Measurements from ENCODE around the gene NRTN. TPM values are rescaled to one million over a fixed set of nuclear protein-coding genes. Genes with fewer than 3 reads are reported as not detected.
A peak's percentile ranks its signal among the peaks of the same experiment; 100 is the strongest.

NRTN gene
- total and polyA plus RNA-seq, 2 donors (not counting 1 experiment from before 2014, with no cell fraction given): 0.27 TPM; not detected in 1

GRCh38 chr19:5792224-5792623, 12.6 kb upstream of the NRTN start:
- Histone ChIP-seq H3K36me3 (replicated peaks in 1 of 2; ENCODE audit: control extremely low read depth in 1 of 2, control insufficient read depth in 1 of 2, extremely low read depth in 1 of 2, insufficient read depth in 2 of 2, low read length in 1 of 2) (peaks cover 0 to 27% of the 10 kb centered on the region in 2 experiments), H3K79me2 (ENCODE audit: control insufficient read depth, insufficient read depth, low read length) (peaks cover 5% of the 10 kb centered on the region), H3K27ac (ENCODE audit: low read length in 2 of 2) (no peak overlapping the region), H3K9me3 (ENCODE audit: control extremely low read depth in 1 of 3, control insufficient read depth in 2 of 3, insufficient read depth in 1 of 3, low read length in 2 of 3) (peaks cover 0 to 20% (median 3%) of the 10 kb centered on the region in 3 donors), H3K4me2 (replicated peaks; ENCODE audit: low read depth, low read length, poor library complexity, severe bottlenecking) (no peak overlapping the region), H3K4me3 (ENCODE audit: control extremely low read depth in 1 of 5, extremely low read depth in 1 of 5, insufficient read depth in 1 of 5, low read depth in 2 of 5, low read length in 4 of 5) (no peak overlapping the region), H3K4me1 (ENCODE audit: control insufficient read depth in 2 of 2, insufficient read depth in 2 of 2, low read length in 2 of 2) (peaks cover 5 to 16% of the 10 kb centered on the region in 2 donors), H3K27me3 (replicated peaks in 1 of 4; ENCODE audit: control extremely low read depth in 1 of 4, control insufficient read depth in 3 of 4, insufficient read depth in 4 of 4, low read length in 3 of 4) (peaks cover 0 to 6% (median 0%) of the 10 kb centered on the region in 4 experiments), H3K9ac (ENCODE audit: low read length) (no peak overlapping the region), H4K20me1 (ENCODE audit: control insufficient read depth, insufficient read depth, low read length, poor library complexity, severe bottlenecking) (peaks cover 28% of the 10 kb centered on the region), H2AFZ (ENCODE audit: insufficient read depth, low read depth, low read length, poor library complexity, severe bottlenecking) (no peak overlapping the region)
- Mint-ChIP-seq H3K9me3 (ENCODE audit: insufficient read depth) (no peaks in the 10 kb centered on the region), H3K4me3 (no peak overlapping the region), H3K4me1 (peaks cover 10% of the 10 kb centered on the region), H3K27me3 (peaks cover 3% of the 10 kb centered on the region), H3K27ac (no peak overlapping the region)
- 97% methylated on average over 11 of the region's 18 CpGs for WGBS (ENCODE audit: insufficient coverage)
- intact Hi-C loops (cut with micrococcal nuclease): no loop called here
- ATAC-seq (ENCODE audit: low read depth): no peak
- CTCF ChIA-PET: interaction anchor here (1.2 to 2.5 kb wide), 2 partner anchors 12 to 109 kb away, joined by 3 to 16 read pairs; no protein-coding TSS in a partner anchor
- POLR2A ChIA-PET: no interaction called here
- TF ChIP-seq EZH2 (IDR thresholded peaks at IDR 0.05; ENCODE audit: borderline replicate concordance, insufficient read depth, low read depth, low read length, poor library complexity, severe bottlenecking): no peak
- DNase-seq: no peak

DNA sequence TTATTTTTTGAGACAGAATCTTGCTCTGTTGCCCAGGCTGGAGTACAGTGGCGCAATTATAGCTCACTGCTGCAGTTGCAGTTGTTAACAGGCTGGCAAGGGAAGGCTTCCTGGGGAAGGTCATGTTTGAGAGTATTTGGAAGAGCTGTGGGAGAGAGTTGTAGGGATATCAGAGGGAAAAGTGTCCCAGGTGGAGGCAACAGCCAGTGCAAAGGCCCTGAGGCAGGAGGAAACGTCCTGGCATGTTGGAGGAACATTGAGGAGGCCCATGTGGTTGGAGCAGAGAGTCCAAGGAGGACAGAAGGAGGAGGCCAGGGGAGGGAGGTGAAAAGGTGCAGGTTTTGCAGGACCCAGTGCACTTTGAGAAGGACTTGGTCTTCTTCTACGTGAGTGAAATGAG, 11.7 kb upstream of the NRTN start:
- ATAC-seq (ENCODE audit: low read depth) (no peak), DNase-seq (peak; percentile 10)
- Histone ChIP-seq H3K9ac (ENCODE audit: low read length) (no peak overlapping the region), H3K27ac (ENCODE audit: low read length in 2 of 2) (no peak overlapping the region), H2AFZ (ENCODE audit: insufficient read depth, low read depth, low read length, poor library complexity, severe bottlenecking) (no peak overlapping the region), H3K4me1 (ENCODE audit: control insufficient read depth in 2 of 2, insufficient read depth in 2 of 2, low read length in 2 of 2) (peaks cover 5 to 16% of the 10 kb centered on the region in 2 donors), H3K79me2 (ENCODE audit: control insufficient read depth, insufficient read depth, low read length) (no peaks in the 10 kb centered on the region), H3K36me3 (replicated peaks in 1 of 2; ENCODE audit: control extremely low read depth in 1 of 2, control insufficient read depth in 1 of 2, extremely low read depth in 1 of 2, insufficient read depth in 2 of 2, low read length in 1 of 2) (peaks cover 0 to 17% of the 10 kb centered on the region in 2 experiments), H3K27me3 (replicated peaks in 1 of 4; ENCODE audit: control extremely low read depth in 1 of 4, control insufficient read depth in 3 of 4, insufficient read depth in 4 of 4, low read length in 3 of 4) (peaks cover 0 to 12% (median 0%) of the 10 kb centered on the region in 4 experiments), H3K4me3 (ENCODE audit: control extremely low read depth in 1 of 5, extremely low read depth in 1 of 5, insufficient read depth in 1 of 5, low read depth in 2 of 5, low read length in 4 of 5) (no peak overlapping the region), H3K9me3 (ENCODE audit: control extremely low read depth in 1 of 3, control insufficient read depth in 2 of 3, insufficient read depth in 1 of 3, low read length in 2 of 3) (peaks cover 0 to 20% (median 3%) of the 10 kb centered on the region in 3 donors), H3K4me2 (replicated peaks; ENCODE audit: low read depth, low read length, poor library complexity, severe bottlenecking) (no peak overlapping the region), H4K20me1 (ENCODE audit: control insufficient read depth, insufficient read depth, low read length, poor library complexity, severe bottlenecking) (peaks cover 21% of the 10 kb centered on the region)
- WGBS (ENCODE audit: insufficient coverage): 83% methylated on average over 3 of the region's 3 CpGs
- POLR2A ChIA-PET: no interaction called here
- Mint-ChIP-seq H3K9me3 (ENCODE audit: insufficient read depth) (no peaks in the 10 kb centered on the region), H3K27ac (no peak overlapping the region), H3K27me3 (peaks cover 3% of the 10 kb centered on the region), H3K4me1 (peaks cover 10% of the 10 kb centered on the region), H3K4me3 (no peak overlapping the region)
- TF ChIP-seq, protein P1, sequence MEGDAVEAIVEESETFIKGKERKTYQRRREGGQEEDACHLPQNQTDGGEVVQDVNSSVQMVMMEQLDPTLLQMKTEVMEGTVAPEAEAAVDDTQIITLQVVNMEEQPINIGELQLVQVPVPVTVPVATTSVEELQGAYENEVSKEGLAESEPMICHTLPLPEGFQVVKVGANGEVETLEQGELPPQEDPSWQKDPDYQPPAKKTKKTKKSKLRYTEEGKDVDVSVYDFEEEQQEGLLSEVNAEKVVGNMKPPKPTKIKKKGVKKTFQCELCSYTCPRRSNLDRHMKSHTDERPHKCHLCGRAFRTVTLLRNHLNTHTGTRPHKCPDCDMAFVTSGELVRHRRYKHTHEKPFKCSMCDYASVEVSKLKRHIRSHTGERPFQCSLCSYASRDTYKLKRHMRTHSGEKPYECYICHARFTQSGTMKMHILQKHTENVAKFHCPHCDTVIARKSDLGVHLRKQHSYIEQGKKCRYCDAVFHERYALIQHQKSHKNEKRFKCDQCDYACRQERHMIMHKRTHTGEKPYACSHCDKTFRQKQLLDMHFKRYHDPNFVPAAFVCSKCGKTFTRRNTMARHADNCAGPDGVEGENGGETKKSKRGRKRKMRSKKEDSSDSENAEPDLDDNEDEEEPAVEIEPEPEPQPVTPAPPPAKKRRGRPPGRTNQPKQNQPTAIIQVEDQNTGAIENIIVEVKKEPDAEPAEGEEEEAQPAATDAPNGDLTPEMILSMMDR (IDR thresholded peaks at IDR 0.05): no peak
- no peak for TF ChIP-seq EZH2 (IDR thresholded peaks at IDR 0.05; ENCODE audit: borderline replicate concordance, insufficient read depth, low read depth, low read length, poor library complexity, severe bottlenecking)
- CTCF ChIA-PET: interaction anchor here (2.7 kb wide), 1 partner anchor 11 kb away, joined by 11 read pairs; the partner anchor contains the start of gene NRTN
- intact Hi-C loops (cut with micrococcal nuclease): no loop called here

All from B cell (primary cell).